ENCODE measurements around the gene SDHAF3. TPM values are rescaled to one million over a fixed set of nuclear protein-coding genes. Genes with fewer than 3 reads are reported as not detected.

Gene SDHAF3
- total RNA-seq, 1 donor from 2014 or later = 20.6 TPM

DNA sequence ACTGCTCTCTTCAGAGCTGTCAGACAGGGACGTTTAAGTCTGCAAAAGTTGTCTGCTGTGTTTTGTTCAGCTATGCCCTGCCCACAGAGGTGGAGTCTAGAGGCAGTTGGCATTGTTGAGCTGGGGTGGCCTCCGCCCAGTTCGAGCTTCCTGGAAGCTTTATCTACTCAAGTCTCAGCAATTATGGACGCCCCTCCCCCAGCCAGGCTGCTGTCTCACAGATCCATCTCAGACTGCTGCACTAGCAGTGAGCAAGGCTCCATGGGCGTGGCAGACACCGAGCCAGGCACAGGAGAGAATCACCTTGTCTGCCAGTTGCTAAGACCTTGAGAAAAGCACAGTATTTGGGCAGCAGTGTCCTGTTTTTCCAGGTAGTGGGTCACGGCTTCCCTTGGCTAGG is 98.1 kb downstream of the SDHAF3 start:
- H3K9me3 Mint-ChIP-seq = peaks cover 5% of the 10 kb centered on the region
- no peak overlapping the region for H3K27ac Mint-ChIP-seq
- no peak overlapping the region for H3K4me3 Mint-ChIP-seq
- H3K4me1 Mint-ChIP-seq = no peaks in the 10 kb centered on the region
- ChIA-PET POLR2A (no interaction called here), CTCF (no interaction called here)
- intact Hi-C loops (cut with micrococcal nuclease) = no loop called here
- H3K36me3 Mint-ChIP-seq (ENCODE audit: low read depth) = no peaks in the 10 kb centered on the region
- TF ChIP-seq, protein P1, sequence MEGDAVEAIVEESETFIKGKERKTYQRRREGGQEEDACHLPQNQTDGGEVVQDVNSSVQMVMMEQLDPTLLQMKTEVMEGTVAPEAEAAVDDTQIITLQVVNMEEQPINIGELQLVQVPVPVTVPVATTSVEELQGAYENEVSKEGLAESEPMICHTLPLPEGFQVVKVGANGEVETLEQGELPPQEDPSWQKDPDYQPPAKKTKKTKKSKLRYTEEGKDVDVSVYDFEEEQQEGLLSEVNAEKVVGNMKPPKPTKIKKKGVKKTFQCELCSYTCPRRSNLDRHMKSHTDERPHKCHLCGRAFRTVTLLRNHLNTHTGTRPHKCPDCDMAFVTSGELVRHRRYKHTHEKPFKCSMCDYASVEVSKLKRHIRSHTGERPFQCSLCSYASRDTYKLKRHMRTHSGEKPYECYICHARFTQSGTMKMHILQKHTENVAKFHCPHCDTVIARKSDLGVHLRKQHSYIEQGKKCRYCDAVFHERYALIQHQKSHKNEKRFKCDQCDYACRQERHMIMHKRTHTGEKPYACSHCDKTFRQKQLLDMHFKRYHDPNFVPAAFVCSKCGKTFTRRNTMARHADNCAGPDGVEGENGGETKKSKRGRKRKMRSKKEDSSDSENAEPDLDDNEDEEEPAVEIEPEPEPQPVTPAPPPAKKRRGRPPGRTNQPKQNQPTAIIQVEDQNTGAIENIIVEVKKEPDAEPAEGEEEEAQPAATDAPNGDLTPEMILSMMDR (IDR thresholded peaks at IDR 0.05) = no peak
- DNase-seq (no peak), ATAC-seq (ENCODE audit: low read depth) (no peak)
- peaks cover 10% of the 10 kb centered on the region for H3K27me3 Mint-ChIP-seq

DNA sequence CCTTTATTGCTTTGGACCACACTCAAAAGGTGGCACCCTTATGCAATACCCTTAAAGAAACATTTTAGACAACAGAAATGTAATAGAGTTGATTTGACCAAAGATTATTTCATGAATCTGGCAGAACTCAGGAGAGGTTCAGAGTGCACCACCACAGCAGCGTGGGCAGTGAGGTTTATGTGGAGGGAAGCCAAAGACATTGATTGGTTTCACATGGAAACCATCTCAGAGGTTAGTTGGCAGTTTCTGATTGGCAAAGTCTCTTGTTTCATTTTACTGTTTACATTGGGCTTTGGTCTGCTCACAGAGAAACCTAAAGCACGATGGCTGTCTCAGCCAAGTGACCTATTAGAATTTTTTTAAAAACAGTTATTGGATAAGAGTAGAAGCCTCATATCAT is 101.3 kb downstream of the SDHAF3 start:
- ChIA-PET POLR2A (no interaction called here), CTCF (no interaction called here)
- no peak for DNase-seq
- no peak overlapping the region for H3K4me3 Mint-ChIP-seq
- H3K27ac Mint-ChIP-seq = no peak overlapping the region
- no peaks in the 10 kb centered on the region for H3K9me3 Mint-ChIP-seq
- H3K4me1 Mint-ChIP-seq = no peaks in the 10 kb centered on the region
- intact Hi-C loops (cut with micrococcal nuclease) = no loop called here
- peaks cover 14% of the 10 kb centered on the region for H3K27me3 Mint-ChIP-seq
- TF ChIP-seq, protein P1 (IDR thresholded peaks at IDR 0.05) = no peak
- no peak for ATAC-seq (ENCODE audit: low read depth)
- no peaks in the 10 kb centered on the region for H3K36me3 Mint-ChIP-seq (ENCODE audit: low read depth)

DNA sequence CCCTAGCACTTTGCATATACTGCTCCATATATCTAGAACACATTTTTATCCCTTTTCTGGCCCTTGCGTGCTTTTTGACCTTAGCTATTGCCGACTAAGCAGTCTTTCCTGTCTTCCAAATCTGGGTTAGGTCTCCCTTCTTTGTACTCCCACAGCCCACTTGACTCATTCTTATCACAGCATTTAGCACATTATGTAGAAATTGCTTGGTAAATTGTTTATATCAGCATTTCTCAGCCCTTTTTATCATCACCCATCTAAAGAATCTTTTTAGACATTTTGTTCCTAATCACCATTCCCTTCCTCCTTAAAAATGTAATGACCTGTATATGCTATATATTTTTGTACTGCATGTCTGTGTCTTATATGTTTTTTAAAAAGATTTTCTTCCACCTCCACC is 101.7 kb downstream of the SDHAF3 start:
- ATAC-seq (ENCODE audit: low read depth) = no peak
- peaks cover 14% of the 10 kb centered on the region for H3K27me3 Mint-ChIP-seq
- no peaks in the 10 kb centered on the region for H3K36me3 Mint-ChIP-seq (ENCODE audit: low read depth)
- H3K4me1 Mint-ChIP-seq = no peaks in the 10 kb centered on the region
- H3K9me3 Mint-ChIP-seq = no peaks in the 10 kb centered on the region
- H3K27ac Mint-ChIP-seq = no peak overlapping the region
- no peak overlapping the region for H3K4me3 Mint-ChIP-seq
- TF ChIP-seq, protein P1 (IDR thresholded peaks at IDR 0.05) = no peak
- POLR2A ChIA-PET = no interaction called here
- CTCF ChIA-PET = no interaction called here
- intact Hi-C loops (cut with micrococcal nuclease) = no loop called here
- no peak for DNase-seq

DNA sequence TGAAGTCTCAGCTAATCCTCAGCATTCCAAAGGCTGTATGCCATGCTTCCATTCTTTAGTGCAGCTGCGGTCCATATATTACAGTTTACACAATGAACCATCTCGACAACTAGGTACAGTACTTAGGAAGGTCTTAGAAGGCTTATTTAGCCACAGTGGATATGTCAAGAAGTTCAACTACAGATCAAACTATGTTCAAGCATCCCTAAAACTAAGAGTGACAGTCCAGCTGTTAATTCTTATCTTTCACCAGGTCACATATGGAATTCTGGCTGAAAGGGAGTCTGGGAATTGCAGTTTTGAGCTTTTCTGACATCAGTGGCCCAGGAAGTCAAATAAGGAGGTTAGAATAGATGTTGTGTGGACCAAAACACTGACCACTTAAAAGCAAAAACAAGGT is 106.8 kb downstream of the SDHAF3 start:
- Mint-ChIP-seq H3K27me3 (peaks cover 9% of the 10 kb centered on the region), H3K27ac (no peak overlapping the region), H3K4me1 (no peaks in the 10 kb centered on the region), H3K9me3 (no peaks in the 10 kb centered on the region), H3K4me3 (no peak overlapping the region), H3K36me3 (ENCODE audit: low read depth) (no peaks in the 10 kb centered on the region)
- TF ChIP-seq, protein P1 (IDR thresholded peaks at IDR 0.05) = no peak
- ATAC-seq (ENCODE audit: low read depth) (no peak), DNase-seq (no peak)
- ChIA-PET CTCF (no interaction called here), POLR2A (no interaction called here)
- intact Hi-C loops (cut with micrococcal nuclease) = no loop called here

DNA sequence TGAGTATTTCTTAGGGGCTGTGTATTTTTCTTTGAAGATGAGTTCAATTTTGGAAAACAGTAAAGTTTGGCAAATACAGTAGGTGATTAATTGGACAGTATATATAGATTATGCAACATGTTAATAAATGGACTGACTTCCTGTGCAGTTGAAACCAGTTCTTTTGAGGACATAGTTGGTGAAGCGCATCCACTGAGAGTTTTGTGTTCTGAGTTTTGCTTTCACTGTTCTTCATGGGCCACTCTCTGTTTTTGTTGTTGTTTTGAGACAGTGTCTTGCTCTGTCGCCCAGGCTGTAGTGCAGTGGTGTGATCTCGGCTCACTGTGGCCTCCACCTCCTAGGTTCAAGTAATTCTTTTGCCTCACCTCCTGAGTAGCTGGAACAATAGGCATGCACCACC is 109.0 kb downstream of the SDHAF3 start:
- CTCF ChIA-PET = no interaction called here
- Mint-ChIP-seq H3K4me3 (no peak overlapping the region), H3K27me3 (peaks cover 2% of the 10 kb centered on the region), H3K9me3 (no peaks in the 10 kb centered on the region), H3K36me3 (ENCODE audit: low read depth) (no peaks in the 10 kb centered on the region), H3K27ac (no peak overlapping the region), H3K4me1 (no peaks in the 10 kb centered on the region)
- ATAC-seq (ENCODE audit: low read depth) (no peak), DNase-seq (no peak)
- intact Hi-C loops (cut with micrococcal nuclease) = no loop called here
- POLR2A ChIA-PET = no interaction called here
- TF ChIP-seq, protein P1 (IDR thresholded peaks at IDR 0.05) = no peak

Other genes with a start within 250 kb of the SDHAF3 start
- not detected in 2 replicates for gene DLX6, start 112.1 kb upstream of the SDHAF3 start, total RNA-seq
- not detected in 2 replicates for gene DLX5, start 92.9 kb upstream of the SDHAF3 start, total RNA-seq